ENCODE data around the gene NBPF1. TPM values are rescaled to one million over a fixed set of nuclear protein-coding genes. Genes with fewer than 3 reads are reported as not detected.

Gene NBPF1
- total and polyA plus RNA-seq, 9 of the 15 experiments (the other 6 are each of a cell fraction or from before 2014, with no cell fraction given): 5.2 to 42.6 (median 24.1) TPM

- peak; percentile 11; the same call in 1 of the 2 replicates for TF ChIP-seq ATF2 (CRISPR knock-in tag; IDR thresholded peaks at IDR 0.05)
- TF ChIP-seq, protein P1, sequence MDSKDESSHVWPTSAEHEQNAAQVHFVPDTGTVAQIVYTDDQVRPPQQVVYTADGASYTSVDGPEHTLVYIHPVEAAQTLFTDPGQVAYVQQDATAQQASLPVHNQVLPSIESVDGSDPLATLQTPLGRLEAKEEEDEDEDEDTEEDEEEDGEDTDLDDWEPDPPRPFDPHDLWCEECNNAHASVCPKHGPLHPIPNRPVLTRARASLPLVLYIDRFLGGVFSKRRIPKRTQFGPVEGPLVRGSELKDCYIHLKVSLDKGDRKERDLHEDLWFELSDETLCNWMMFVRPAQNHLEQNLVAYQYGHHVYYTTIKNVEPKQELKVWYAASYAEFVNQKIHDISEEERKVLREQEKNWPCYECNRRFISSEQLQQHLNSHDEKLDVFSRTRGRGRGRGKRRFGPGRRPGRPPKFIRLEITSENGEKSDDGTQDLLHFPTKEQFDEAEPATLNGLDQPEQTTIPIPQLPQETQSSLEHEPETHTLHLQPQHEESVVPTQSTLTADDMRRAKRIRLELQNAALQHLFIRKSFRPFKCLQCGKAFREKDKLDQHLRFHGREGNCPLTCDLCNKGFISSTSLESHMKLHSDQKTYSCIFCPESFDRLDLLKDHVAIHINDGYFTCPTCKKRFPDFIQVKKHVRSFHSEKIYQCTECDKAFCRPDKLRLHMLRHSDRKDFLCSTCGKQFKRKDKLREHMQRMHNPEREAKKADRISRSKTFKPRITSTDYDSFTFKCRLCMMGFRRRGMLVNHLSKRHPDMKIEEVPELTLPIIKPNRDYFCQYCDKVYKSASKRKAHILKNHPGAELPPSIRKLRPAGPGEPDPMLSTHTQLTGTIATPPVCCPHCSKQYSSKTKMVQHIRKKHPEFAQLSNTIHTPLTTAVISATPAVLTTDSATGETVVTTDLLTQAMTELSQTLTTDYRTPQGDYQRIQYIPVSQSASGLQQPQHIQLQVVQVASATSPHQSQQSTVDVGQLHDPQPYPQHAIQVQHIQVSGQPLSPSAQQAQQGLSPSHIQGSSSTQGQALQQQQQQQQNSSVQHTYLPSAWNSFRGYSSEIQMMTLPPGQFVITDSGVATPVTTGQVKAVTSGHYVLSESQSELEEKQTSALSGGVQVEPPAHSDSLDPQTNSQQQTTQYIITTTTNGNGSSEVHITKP (IDR thresholded peaks at IDR 0.05; ENCODE audit: partially characterized antibody): no peak
- TF ChIP-seq KDM2B (CRISPR knock-in tag; IDR thresholded peaks at IDR 0.05): no peak
- no peak for TF ChIP-seq ZNF124 (CRISPR knock-in tag; IDR thresholded peaks at IDR 0.05)
- TF ChIP-seq BRD9 (IDR thresholded peaks at IDR 0.05; ENCODE audit: low read depth, partially characterized antibody): no peak
- TF ChIP-seq CBFA2T2 (conservative IDR thresholded peaks at IDR 0.05): no peak
- 0 out of 2 replicates have a peak, but pooled peaks have one; percentile 56 for TF ChIP-seq NR4A1 (CRISPR knock-in tag; IDR thresholded peaks at IDR 0.05)
- TF ChIP-seq NR4A1 (tag; IDR thresholded peaks at IDR 0.05): no peak
- TF ChIP-seq, protein P2, sequence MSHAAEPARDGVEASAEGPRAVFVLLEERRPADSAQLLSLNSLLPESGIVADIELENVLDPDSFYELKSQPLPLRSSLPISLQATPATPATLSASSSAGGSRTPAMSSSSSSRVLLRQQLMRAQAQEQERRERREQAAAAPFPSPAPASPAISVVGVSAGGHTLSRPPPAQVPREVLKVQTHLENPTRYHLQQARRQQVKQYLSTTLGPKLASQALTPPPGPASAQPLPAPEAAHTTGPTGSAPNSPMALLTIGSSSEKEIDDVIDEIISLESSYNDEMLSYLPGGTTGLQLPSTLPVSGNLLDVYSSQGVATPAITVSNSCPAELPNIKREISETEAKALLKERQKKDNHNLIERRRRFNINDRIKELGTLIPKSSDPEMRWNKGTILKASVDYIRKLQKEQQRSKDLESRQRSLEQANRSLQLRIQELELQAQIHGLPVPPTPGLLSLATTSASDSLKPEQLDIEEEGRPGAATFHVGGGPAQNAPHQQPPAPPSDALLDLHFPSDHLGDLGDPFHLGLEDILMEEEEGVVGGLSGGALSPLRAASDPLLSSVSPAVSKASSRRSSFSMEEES (CRISPR knock-in tag; IDR thresholded peaks at IDR 0.05): no peak
- TF ChIP-seq ZNF830 (CRISPR knock-in tag; IDR thresholded peaks at IDR 0.05): no peak
- TF ChIP-seq ZNF668 (CRISPR knock-in tag; IDR thresholded peaks at IDR 0.05): no peak
- no peak for TF ChIP-seq ZNF12 (CRISPR knock-in tag; IDR thresholded peaks at IDR 0.05)
- no peak for TF ChIP-seq POLR2A (conservative IDR thresholded peaks at IDR 0.05)
- TF ChIP-seq, protein P3, sequence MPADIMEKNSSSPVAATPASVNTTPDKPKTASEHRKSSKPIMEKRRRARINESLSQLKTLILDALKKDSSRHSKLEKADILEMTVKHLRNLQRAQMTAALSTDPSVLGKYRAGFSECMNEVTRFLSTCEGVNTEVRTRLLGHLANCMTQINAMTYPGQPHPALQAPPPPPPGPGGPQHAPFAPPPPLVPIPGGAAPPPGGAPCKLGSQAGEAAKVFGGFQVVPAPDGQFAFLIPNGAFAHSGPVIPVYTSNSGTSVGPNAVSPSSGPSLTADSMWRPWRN (IDR thresholded peaks at IDR 0.05; ENCODE audit: low read depth): no peak
- no peak for TF ChIP-seq ZNF436 (CRISPR knock-in tag; IDR thresholded peaks at IDR 0.05)
- no peak for TF ChIP-seq SRSF9 (IDR thresholded peaks at IDR 0.05; ENCODE audit: borderline replicate concordance, low read depth, low read length)
- no peak for TF ChIP-seq ZNF445 (CRISPR knock-in tag; IDR thresholded peaks at IDR 0.05; ENCODE audit: low read depth)
- TF ChIP-seq DEAF1 (CRISPR knock-in tag; IDR thresholded peaks at IDR 0.05): no peak
- no peak for TF ChIP-seq NFXL1 (CRISPR knock-in tag; IDR thresholded peaks at IDR 0.05)
- peak; percentile 26; the same call in 1 of the 2 replicates for TF ChIP-seq E2F1 (CRISPR knock-in tag; IDR thresholded peaks at IDR 0.05)
- no peak for TF ChIP-seq CREM (IDR thresholded peaks at IDR 0.05; ENCODE audit: low read depth)
Measured at GRCh38 chr1:16607433-16607851, 5.9 kb downstream of the NBPF1 start (continued).
